Mesendoderm (in vitro differentiated cells): Measurements from ENCODE around the gene ALG9.
A peak's percentile ranks its signal among the peaks of the same experiment; 100 is the strongest.

Source experiments
- DNase-seq: peaks from one replicate; pipeline ENCODE4 v3.0.0; 2013
- H2AK5ac ChIP-seq: 2 replicates; pipeline ENCODE4 v1.6.1; 2013; ENCODE audit warnings: low read length, inconsistent platforms
- H2BK120ac ChIP-seq: 2 replicates; pipeline ENCODE4 v1.6.1; 2013; ENCODE audit warnings: low read depth, mild to moderate bottlenecking, low read length, moderate library complexity, mixed read lengths
- H2BK15ac ChIP-seq: replicated peaks from 2 replicates; pipeline ENCODE4 v1.6.1; 2013; ENCODE audit warnings: low read depth, mild to moderate bottlenecking, moderate library complexity
- H2BK5ac ChIP-seq: 2 replicates; pipeline ENCODE4 v1.6.1; 2013; ENCODE audit warnings: low read length, inconsistent platforms
- H3K18ac ChIP-seq: 2 replicates; pipeline ENCODE4 v1.6.1; 2013; ENCODE audit warnings: mild to moderate bottlenecking, low read length, mixed read lengths
- H3K23ac ChIP-seq: one replicate; pipeline ENCODE4 v1.6.1; 2013; ENCODE audit warnings: low read length
- H3K27ac ChIP-seq: 2 replicates; pipeline ENCODE4 v1.5.1; 2013; ENCODE audit warnings: low read depth, mild to moderate bottlenecking, inconsistent platforms, low read length, moderate library complexity
- H3K27me3 ChIP-seq: 2 replicates; pipeline ENCODE4 v1.6.1; 2013; ENCODE audit warnings: low read length, control low read depth, mild to moderate bottlenecking, inconsistent platforms; ENCODE audit not compliant: insufficient read depth, poor library complexity
- H3K36me3 ChIP-seq: 2 replicates; pipeline ENCODE4 v1.6.1; 2013; ENCODE audit warnings: low read length, inconsistent platforms; ENCODE audit not compliant: control insufficient read depth, insufficient read depth
- H3K4ac ChIP-seq: one replicate; pipeline ENCODE4 v1.6.1; 2013; ENCODE audit warnings: low read depth, mild to moderate bottlenecking, low read length, moderate library complexity
- H3K4me1 ChIP-seq: 2 replicates; pipeline ENCODE4 v1.6.1; 2013; ENCODE audit warnings: low read depth, low read length, inconsistent platforms; ENCODE audit not compliant: control insufficient read depth
- H3K4me2 ChIP-seq: 2 replicates; pipeline ENCODE4 v1.6.1; 2013; ENCODE audit warnings: low read length
- H3K4me3 ChIP-seq: 2 replicates; pipeline ENCODE4 v1.5.1; 2013; ENCODE audit warnings: mild to moderate bottlenecking, low read length
- H3K56ac ChIP-seq: one replicate; pipeline ENCODE4 v1.6.1; 2013; ENCODE audit warnings: low read length
- H3K79me1 ChIP-seq: 2 replicates; pipeline ENCODE4 v1.6.1; 2013; ENCODE audit warnings: low read length, inconsistent platforms
- H3K79me2 ChIP-seq: 2 replicates; pipeline ENCODE4 v1.6.1; 2013; ENCODE audit warnings: mild to moderate bottlenecking, low read length; ENCODE audit not compliant: control insufficient read depth, insufficient read depth
- H3K9ac ChIP-seq: 2 replicates; pipeline ENCODE4 v1.6.1; 2013; ENCODE audit warnings: low read length, inconsistent platforms
- H4K5ac ChIP-seq: one replicate; pipeline ENCODE4 v1.6.1; 2013; ENCODE audit warnings: low read length
- H4K8ac ChIP-seq: one replicate; pipeline ENCODE4 v1.6.1; 2013; ENCODE audit warnings: low read depth, mild to moderate bottlenecking, control low read depth, low read length, moderate library complexity
- WGBS: extraction: QIAGEN DNeasy Blood & Tissue Kit; methylation state at CpG from one replicate; pipeline ENCODE4 v1.1.7; 2013; ENCODE audit warnings: low lambda C conversion rate, missing lambda C conversion rate; ENCODE audit not compliant: insufficient coverage; ENCODE audit errors: extremely low coverage; 5-methylcytosine and 5-hydroxymethylcytosine counted together

Gene ALG9

GRCh38 chr11:111765320-111765983 is 105.9 kb downstream of the ALG9 start:
- no CpG with 5 or more reads among the region's 28 CpGs for WGBS
- H3K56ac ChIP-seq: peak overlapping the region; percentile 98
- H3K27me3 ChIP-seq: no peaks in the 10 kb centered on the region
- H3K18ac ChIP-seq: peak overlapping the region; percentile 53
- peaks cover 2% of the 10 kb centered on the region for H3K4me1 ChIP-seq
- H3K9ac ChIP-seq: peak overlapping the region; percentile 95
- H3K4me2 ChIP-seq: peak overlapping the region; percentile 68
- DNase-seq: no peak
- no peak overlapping the region for H4K8ac ChIP-seq
- H3K4me3 ChIP-seq: peak overlapping the region; percentile 97
- H2BK15ac ChIP-seq: no peak overlapping the region
- H3K23ac ChIP-seq: no peak overlapping the region
- H4K5ac ChIP-seq: no peak overlapping the region
- H2BK120ac ChIP-seq: no peak overlapping the region
- H3K27ac ChIP-seq: peak overlapping the region; percentile 94
- H2BK5ac ChIP-seq: no peak overlapping the region
- H3K79me2 ChIP-seq: no peaks in the 10 kb centered on the region
- peak overlapping the region; percentile 17 for H3K4ac ChIP-seq
- no peak overlapping the region for H2AK5ac ChIP-seq
- H3K36me3 ChIP-seq: no peaks in the 10 kb centered on the region
- H3K79me1 ChIP-seq: peaks cover 3% of the 10 kb centered on the region

- H3K4me2 ChIP-seq: peak overlapping the region; percentile 6
- no peaks in the 10 kb centered on the region for H3K27me3 ChIP-seq
- H3K79me1 ChIP-seq: peaks cover 3% of the 10 kb centered on the region
- no peak overlapping the region for H3K56ac ChIP-seq
- H4K5ac ChIP-seq: no peak overlapping the region
- H3K23ac ChIP-seq: no peak overlapping the region
- H2BK5ac ChIP-seq: no peak overlapping the region
- peaks cover 2% of the 10 kb centered on the region for H3K4me1 ChIP-seq
- no peak overlapping the region for H3K27ac ChIP-seq
- H4K8ac ChIP-seq: no peak overlapping the region
- no CpG with 5 or more reads among the region's 1 CpG for WGBS
- no peaks in the 10 kb centered on the region for H3K79me2 ChIP-seq
- no peak overlapping the region for H2BK120ac ChIP-seq
- H3K18ac ChIP-seq: no peak overlapping the region
- H3K9ac ChIP-seq: no peak overlapping the region
- no peak for DNase-seq
- H2AK5ac ChIP-seq: no peak overlapping the region
- H3K4me3 ChIP-seq: no peak overlapping the region
- H3K36me3 ChIP-seq: no peaks in the 10 kb centered on the region
- no peak overlapping the region for H3K4ac ChIP-seq
- no peak overlapping the region for H2BK15ac ChIP-seq
These were observed 106.8 kb downstream of the ALG9 start for GRCh38 chr11:111764621-111765020.

GRCh38 chr11:111762981-111763643 is 108.3 kb downstream of the ALG9 start:
- Histone ChIP-seq H3K79me1 (peaks cover 3% of the 10 kb centered on the region), H3K79me2 (no peaks in the 10 kb centered on the region), H3K9ac (no peak overlapping the region), H3K18ac (no peak overlapping the region), H3K4ac (no peak overlapping the region), H3K4me3 (no peak overlapping the region), H2BK15ac (no peak overlapping the region), H3K56ac (no peak overlapping the region), H4K8ac (no peak overlapping the region), H4K5ac (no peak overlapping the region), H3K27me3 (no peaks in the 10 kb centered on the region), H3K4me1 (peaks cover 2% of the 10 kb centered on the region), H3K4me2 (no peak overlapping the region), H2BK5ac (no peak overlapping the region), H3K23ac (no peak overlapping the region), H3K36me3 (no peaks in the 10 kb centered on the region), H2BK120ac (no peak overlapping the region), H3K27ac (no peak overlapping the region), H2AK5ac (no peak overlapping the region)
- no CpG with 5 or more reads among the region's 3 CpGs for WGBS
- no peak for DNase-seq

- H3K27ac ChIP-seq: no peak overlapping the region
- peaks cover 2% of the 10 kb centered on the region for H3K4me1 ChIP-seq
- no peak overlapping the region for H2BK120ac ChIP-seq
- H3K56ac ChIP-seq: no peak overlapping the region
- no peak overlapping the region for H2BK15ac ChIP-seq
- no peak overlapping the region for H3K4ac ChIP-seq
- no peak overlapping the region for H3K18ac ChIP-seq
- H3K4me3 ChIP-seq: no peak overlapping the region
- DNase-seq: no peak
- H3K79me1 ChIP-seq: peaks cover 3% of the 10 kb centered on the region
- no peak overlapping the region for H2BK5ac ChIP-seq
- H3K4me2 ChIP-seq: no peak overlapping the region
- WGBS: no CpG with 5 or more reads among the region's 5 CpGs
- H3K27me3 ChIP-seq: no peaks in the 10 kb centered on the region
- H4K8ac ChIP-seq: no peak overlapping the region
- H3K79me2 ChIP-seq: no peaks in the 10 kb centered on the region
- H3K36me3 ChIP-seq: no peaks in the 10 kb centered on the region
- no peak overlapping the region for H2AK5ac ChIP-seq
- no peak overlapping the region for H3K23ac ChIP-seq
- no peak overlapping the region for H3K9ac ChIP-seq
- H4K5ac ChIP-seq: no peak overlapping the region
These were observed 108.9 kb downstream of the ALG9 start for GRCh38 chr11:111762526-111762925.

- no peak overlapping the region for H3K18ac ChIP-seq
- no peak overlapping the region for H3K27ac ChIP-seq
- no peak overlapping the region for H2BK120ac ChIP-seq
- H3K79me1 ChIP-seq: peaks cover 3% of the 10 kb centered on the region
- H4K5ac ChIP-seq: no peak overlapping the region
- WGBS: no CpG with 5 or more reads among the region's 4 CpGs
- H3K56ac ChIP-seq: no peak overlapping the region
- no peak overlapping the region for H2BK15ac ChIP-seq
- H2AK5ac ChIP-seq: no peak overlapping the region
- H3K79me2 ChIP-seq: no peaks in the 10 kb centered on the region
- no peak for DNase-seq
- no peak overlapping the region for H4K8ac ChIP-seq
- H3K4ac ChIP-seq: no peak overlapping the region
- H3K36me3 ChIP-seq: no peaks in the 10 kb centered on the region
- H3K4me1 ChIP-seq: peaks cover 2% of the 10 kb centered on the region
- no peaks in the 10 kb centered on the region for H3K27me3 ChIP-seq
- H2BK5ac ChIP-seq: no peak overlapping the region
- no peak overlapping the region for H3K9ac ChIP-seq
- no peak overlapping the region for H3K4me3 ChIP-seq
- no peak overlapping the region for H3K23ac ChIP-seq
- H3K4me2 ChIP-seq: no peak overlapping the region
These were observed 110.3 kb downstream of the ALG9 start for GRCh38 chr11:111761036-111761435.
